GM12801 (cell line): ENCODE measurements around the gene ID3.

Experiments
- CTCF ChIP-seq: IDR thresholded peaks from one replicate; pipeline ENCODE4 v1.5.1; 2011; ENCODE audit warnings: control low read depth; ENCODE audit not compliant: insufficient read length; ENCODE audit errors: extremely low read depth

ID3 gene

GRCh38 chr1:23561813-23562100, 2.5 kb upstream of the ID3 start:
- TF ChIP-seq CTCF: no peak

- TF ChIP-seq CTCF: no peak
These were observed 1.9 kb upstream of the ID3 start for GRCh38 chr1:23561076-23561812.

- TF ChIP-seq CTCF: no peak
These were observed 862 bp upstream of the ID3 start for GRCh38 chr1:23559985-23560741.

GRCh38 chr1:23558872-23559135, 497 bp downstream of the ID3 start:
- no peak for TF ChIP-seq CTCF

GRCh38 chr1:23558140-23558871, 995 bp downstream of the ID3 start:
- TF ChIP-seq CTCF: no peak

- TF ChIP-seq CTCF: no peak
These were observed 1.7 kb downstream of the ID3 start for GRCh38 chr1:23557471-23558124.
